ENCODE measurements around the gene CABP4.

Gene CABP4

GRCh38 chr11:67492069-67492727, 37.0 kb downstream of the CABP4 start:
- Histone ChIP-seq H3K36me3 (ENCODE audit: control insufficient read depth in 4 of 4, insufficient read depth in 4 of 4, low read length in 3 of 4) (peaks cover 3 to 80% (median 47%) of the 10 kb centered on the region in 4 experiments), H3K4me1 (ENCODE audit: control extremely low read depth in 1 of 4, control insufficient read depth in 4 of 4, insufficient read depth in 4 of 4, low read length in 3 of 4) (no peaks in the 10 kb centered on the region), H3K27me3 (replicated peaks in 2 of 5; ENCODE audit: control insufficient read depth in 4 of 5, insufficient read depth in 5 of 5, low read length in 4 of 5) (no peaks in the 10 kb centered on the region), H3K9me3 (ENCODE audit: control extremely low read depth in 1 of 5, control insufficient read depth in 4 of 5, insufficient read depth in 2 of 5, low read depth in 1 of 5, low read length in 4 of 5) (no peaks in the 10 kb centered on the region), H3K4me3 (ENCODE audit: control insufficient read depth in 1 of 7, extremely low read depth in 1 of 7, insufficient read depth in 4 of 7, low read depth in 2 of 7, low read length in 6 of 7) (no peak overlapping the region), H3K27ac (ENCODE audit: insufficient read depth in 1 of 2, low read depth in 1 of 2, low read length in 2 of 2, poor library complexity in 1 of 2, severe bottlenecking in 2 of 2) (no peak overlapping the region)
- ChIA-PET CTCF (interaction anchor here (1.3 kb wide), 1 partner anchor 112 kb away, joined by 3 read pairs; no protein-coding TSS in a partner anchor), POLR2A (interaction anchor here (1.4 kb wide), 1 partner anchor 13 kb away, joined by 4 read pairs; the partner anchor contains the start of gene PITPNM1)
- no peak for DNase-seq
- WGBS (ENCODE audit: insufficient coverage), result 95% methylated on average over 15 of the region's 19 CpGs

- Histone ChIP-seq H3K4me3 (ENCODE audit: control insufficient read depth in 1 of 7, extremely low read depth in 1 of 7, insufficient read depth in 4 of 7, low read depth in 2 of 7, low read length in 6 of 7) (no peak overlapping the region), H3K27ac (ENCODE audit: insufficient read depth in 1 of 2, low read depth in 1 of 2, low read length in 2 of 2, poor library complexity in 1 of 2, severe bottlenecking in 2 of 2) (no peak overlapping the region), H3K36me3 (ENCODE audit: control insufficient read depth in 4 of 4, insufficient read depth in 4 of 4, low read length in 3 of 4) (peaks cover 4 to 75% (median 43%) of the 10 kb centered on the region in 4 experiments), H3K27me3 (replicated peaks in 2 of 5; ENCODE audit: control insufficient read depth in 4 of 5, insufficient read depth in 5 of 5, low read length in 4 of 5) (no peaks in the 10 kb centered on the region), H3K9me3 (ENCODE audit: control extremely low read depth in 1 of 5, control insufficient read depth in 4 of 5, insufficient read depth in 2 of 5, low read depth in 1 of 5, low read length in 4 of 5) (no peaks in the 10 kb centered on the region), H3K4me1 (ENCODE audit: control extremely low read depth in 1 of 4, control insufficient read depth in 4 of 4, insufficient read depth in 4 of 4, low read length in 3 of 4) (no peaks in the 10 kb centered on the region)
- CTCF ChIA-PET, result interaction anchor here (1.3 kb wide), 1 partner anchor 112 kb away, joined by 3 read pairs; no protein-coding TSS in a partner anchor
- POLR2A ChIA-PET, result interaction anchor here (1.4 kb wide), 1 partner anchor 13 kb away, joined by 4 read pairs; the partner anchor contains the start of gene PITPNM1
- 91% methylated on average over 33 of the region's 46 CpGs for WGBS (ENCODE audit: insufficient coverage)
- DNase-seq, result no peak
Measured at GRCh38 chr11:67492801-67493547, 37.8 kb downstream of the CABP4 start.

- H3K9me3 ChIP-seq (ENCODE audit: control extremely low read depth in 1 of 5, control insufficient read depth in 4 of 5, insufficient read depth in 2 of 5, low read depth in 1 of 5, low read length in 4 of 5), result no peaks in the 10 kb centered on the region
- POLR2A ChIA-PET, result no interaction called here
- H3K4me1 ChIP-seq (ENCODE audit: control extremely low read depth in 1 of 4, control insufficient read depth in 4 of 4, insufficient read depth in 4 of 4, low read length in 3 of 4), result no peaks in the 10 kb centered on the region
- 96% methylated on average over 59 of the region's 65 CpGs for WGBS (ENCODE audit: insufficient coverage)
- CTCF ChIA-PET, result interaction anchor here (1.3 kb wide), 1 partner anchor 113 kb away, joined by 3 read pairs; no protein-coding TSS in a partner anchor
- no peaks in the 10 kb centered on the region for H3K27me3 ChIP-seq (replicated peaks in 2 of 5; ENCODE audit: control insufficient read depth in 4 of 5, insufficient read depth in 5 of 5, low read length in 4 of 5)
- no peak overlapping the region for H3K27ac ChIP-seq (ENCODE audit: insufficient read depth in 1 of 2, low read depth in 1 of 2, low read length in 2 of 2, poor library complexity in 1 of 2, severe bottlenecking in 2 of 2)
- H3K36me3 ChIP-seq (ENCODE audit: control insufficient read depth in 4 of 4, insufficient read depth in 4 of 4, low read length in 3 of 4), result peaks cover 5 to 79% (median 39%) of the 10 kb centered on the region in 4 experiments
- DNase-seq, result no peak
- H3K4me3 ChIP-seq (ENCODE audit: control insufficient read depth in 1 of 7, extremely low read depth in 1 of 7, insufficient read depth in 4 of 7, low read depth in 2 of 7, low read length in 6 of 7), result no peak overlapping the region
Measured at GRCh38 chr11:67493548-67494370, 38.6 kb downstream of the CABP4 start.

DNA sequence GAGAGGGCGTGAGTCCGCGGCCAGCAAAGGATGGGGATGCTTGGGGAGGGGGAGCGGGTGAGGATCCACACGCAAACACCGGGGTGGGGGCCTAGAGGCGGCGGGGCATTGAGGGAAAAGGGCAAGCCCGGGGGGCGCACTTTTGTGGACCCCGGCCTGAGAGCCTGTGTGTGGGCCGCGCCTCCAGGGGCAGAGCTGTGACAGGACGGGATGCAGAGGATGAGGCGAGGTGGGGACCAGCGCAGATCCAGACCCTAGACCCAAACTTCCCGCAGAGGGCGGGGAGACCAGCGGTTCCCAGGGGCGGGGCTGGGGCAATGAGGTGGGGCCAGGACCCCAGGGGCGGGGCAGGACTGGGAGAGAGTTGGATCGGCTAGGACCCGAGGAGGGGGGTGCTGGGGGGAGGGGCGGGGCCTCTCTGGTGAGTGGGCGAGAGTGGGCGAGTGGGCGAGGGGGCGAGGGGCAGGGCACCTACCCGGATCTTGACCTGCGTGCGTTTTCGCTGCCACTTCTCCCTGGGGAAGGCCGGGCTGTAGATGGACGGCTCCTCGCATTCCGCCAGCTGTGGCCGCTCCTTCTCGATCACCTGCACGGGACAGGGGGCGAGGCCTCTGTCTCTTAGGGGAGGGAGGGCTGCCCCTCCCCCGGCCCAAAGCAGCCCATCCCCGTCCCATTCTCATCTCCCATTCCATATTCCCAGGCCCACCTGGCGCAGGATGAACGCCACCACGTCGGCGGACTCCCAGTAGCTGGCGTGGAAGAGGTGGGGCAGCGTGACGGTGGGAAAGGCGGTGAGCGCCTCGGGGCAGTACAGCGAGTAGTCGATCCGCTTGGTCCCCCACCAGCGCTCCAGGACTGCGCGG, 39.4 kb downstream of the CABP4 start:
- Histone ChIP-seq H3K9me3 (ENCODE audit: control extremely low read depth in 1 of 5, control insufficient read depth in 4 of 5, insufficient read depth in 2 of 5, low read depth in 1 of 5, low read length in 4 of 5) (no peaks in the 10 kb centered on the region), H3K27ac (ENCODE audit: insufficient read depth in 1 of 2, low read depth in 1 of 2, low read length in 2 of 2, poor library complexity in 1 of 2, severe bottlenecking in 2 of 2) (no peak overlapping the region), H3K36me3 (ENCODE audit: control insufficient read depth in 4 of 4, insufficient read depth in 4 of 4, low read length in 3 of 4) (peaks cover 5 to 75% (median 33%) of the 10 kb centered on the region in 4 experiments), H3K4me1 (ENCODE audit: control extremely low read depth in 1 of 4, control insufficient read depth in 4 of 4, insufficient read depth in 4 of 4, low read length in 3 of 4) (no peaks in the 10 kb centered on the region), H3K4me3 (ENCODE audit: control insufficient read depth in 1 of 7, extremely low read depth in 1 of 7, insufficient read depth in 4 of 7, low read depth in 2 of 7, low read length in 6 of 7) (no peak overlapping the region), H3K27me3 (replicated peaks in 2 of 5; ENCODE audit: control insufficient read depth in 4 of 5, insufficient read depth in 5 of 5, low read length in 4 of 5) (no peaks in the 10 kb centered on the region)
- WGBS (ENCODE audit: insufficient coverage), result 96% methylated on average over 40 of the region's 59 CpGs
- DNase-seq, result no peak
- ChIA-PET CTCF (interaction anchor here (0.6 kb wide), 1 partner anchor 13 kb away, joined by 3 read pairs; no protein-coding TSS in a partner anchor), POLR2A (no interaction called here)

GRCh38 chr11:67495234-67496005, 40.3 kb downstream of the CABP4 start:
- Histone ChIP-seq H3K36me3 (ENCODE audit: control insufficient read depth in 4 of 4, insufficient read depth in 4 of 4, low read length in 3 of 4) (peaks cover 2 to 69% (median 25%) of the 10 kb centered on the region in 4 experiments), H3K27ac (ENCODE audit: insufficient read depth in 1 of 2, low read depth in 1 of 2, low read length in 2 of 2, poor library complexity in 1 of 2, severe bottlenecking in 2 of 2) (no peak overlapping the region), H3K27me3 (replicated peaks in 2 of 5; ENCODE audit: control insufficient read depth in 4 of 5, insufficient read depth in 5 of 5, low read length in 4 of 5) (no peaks in the 10 kb centered on the region), H3K4me1 (ENCODE audit: control extremely low read depth in 1 of 4, control insufficient read depth in 4 of 4, insufficient read depth in 4 of 4, low read length in 3 of 4) (no peaks in the 10 kb centered on the region), H3K4me3 (ENCODE audit: control insufficient read depth in 1 of 7, extremely low read depth in 1 of 7, insufficient read depth in 4 of 7, low read depth in 2 of 7, low read length in 6 of 7) (no peak overlapping the region), H3K9me3 (ENCODE audit: control extremely low read depth in 1 of 5, control insufficient read depth in 4 of 5, insufficient read depth in 2 of 5, low read depth in 1 of 5, low read length in 4 of 5) (no peaks in the 10 kb centered on the region)
- DNase-seq, result no peak
- 99% methylated on average over 11 of the region's 16 CpGs for WGBS (ENCODE audit: insufficient coverage)
- ChIA-PET POLR2A (no interaction called here), CTCF (interaction anchor here (0.6 kb wide), 1 partner anchor 10 kb away, joined by 3 read pairs; no protein-coding TSS in a partner anchor)

DNA sequence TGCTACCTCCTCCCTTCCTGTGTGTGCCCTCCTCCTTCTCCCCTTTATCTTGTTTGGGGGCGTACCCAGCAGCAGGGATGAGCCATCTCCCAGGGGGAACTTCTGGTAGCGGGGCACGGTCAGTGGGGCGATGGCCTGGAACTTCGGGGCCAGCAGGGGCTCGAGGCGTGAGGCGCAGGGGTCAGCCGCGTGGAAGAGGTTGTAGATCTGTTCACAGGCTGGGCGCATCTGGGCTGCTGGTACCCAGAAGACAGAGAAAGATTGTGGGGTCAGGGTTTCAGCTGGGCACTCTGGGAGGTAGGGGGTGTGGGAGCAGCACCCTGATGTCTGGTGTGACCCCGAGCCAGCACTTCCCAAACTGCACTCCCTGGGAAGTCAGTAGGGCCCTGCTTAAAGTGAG, 41.0 kb downstream of the CABP4 start:
- POLR2A ChIA-PET, result no interaction called here
- WGBS (ENCODE audit: insufficient coverage), result 95% methylated on average over 11 of the region's 12 CpGs
- Histone ChIP-seq H3K36me3 (ENCODE audit: control insufficient read depth in 4 of 4, insufficient read depth in 4 of 4, low read length in 3 of 4) (peaks cover 3 to 62% (median 20%) of the 10 kb centered on the region in 4 experiments), H3K4me1 (ENCODE audit: control extremely low read depth in 1 of 4, control insufficient read depth in 4 of 4, insufficient read depth in 4 of 4, low read length in 3 of 4) (peaks cover 0 to 1% (median 0%) of the 10 kb centered on the region in 4 experiments), H3K9me3 (ENCODE audit: control extremely low read depth in 1 of 5, control insufficient read depth in 4 of 5, insufficient read depth in 2 of 5, low read depth in 1 of 5, low read length in 4 of 5) (no peaks in the 10 kb centered on the region), H3K27ac (ENCODE audit: insufficient read depth in 1 of 2, low read depth in 1 of 2, low read length in 2 of 2, poor library complexity in 1 of 2, severe bottlenecking in 2 of 2) (no peak overlapping the region), H3K27me3 (replicated peaks in 2 of 5; ENCODE audit: control insufficient read depth in 4 of 5, insufficient read depth in 5 of 5, low read length in 4 of 5) (no peaks in the 10 kb centered on the region), H3K4me3 (ENCODE audit: control insufficient read depth in 1 of 7, extremely low read depth in 1 of 7, insufficient read depth in 4 of 7, low read depth in 2 of 7, low read length in 6 of 7) (no peak overlapping the region)
- no peak for DNase-seq
- CTCF ChIA-PET, result no interaction called here

All from common myeloid progenitor, CD34-positive (primary cell).